Stimulated activated CD4-positive, alpha-beta T cell treated with anti-CD3 and anti-CD28 coated beads, Interleukin-2, amount 100 ng/mL, for 48 hours (primary cell): ENCODE results near the gene CTNND1.
"Not testable (repeated sequence)": the region's sequence is repeated elsewhere in the genome, so short reads cannot be mapped to it uniquely, and the experiment has no call there.

Experiments
- DNase-seq, 2 donors: peaks; one replicate each; pipeline ENCODE4 v3.0.0-alpha.2; 2020

The CTNND1 gene

DNA sequence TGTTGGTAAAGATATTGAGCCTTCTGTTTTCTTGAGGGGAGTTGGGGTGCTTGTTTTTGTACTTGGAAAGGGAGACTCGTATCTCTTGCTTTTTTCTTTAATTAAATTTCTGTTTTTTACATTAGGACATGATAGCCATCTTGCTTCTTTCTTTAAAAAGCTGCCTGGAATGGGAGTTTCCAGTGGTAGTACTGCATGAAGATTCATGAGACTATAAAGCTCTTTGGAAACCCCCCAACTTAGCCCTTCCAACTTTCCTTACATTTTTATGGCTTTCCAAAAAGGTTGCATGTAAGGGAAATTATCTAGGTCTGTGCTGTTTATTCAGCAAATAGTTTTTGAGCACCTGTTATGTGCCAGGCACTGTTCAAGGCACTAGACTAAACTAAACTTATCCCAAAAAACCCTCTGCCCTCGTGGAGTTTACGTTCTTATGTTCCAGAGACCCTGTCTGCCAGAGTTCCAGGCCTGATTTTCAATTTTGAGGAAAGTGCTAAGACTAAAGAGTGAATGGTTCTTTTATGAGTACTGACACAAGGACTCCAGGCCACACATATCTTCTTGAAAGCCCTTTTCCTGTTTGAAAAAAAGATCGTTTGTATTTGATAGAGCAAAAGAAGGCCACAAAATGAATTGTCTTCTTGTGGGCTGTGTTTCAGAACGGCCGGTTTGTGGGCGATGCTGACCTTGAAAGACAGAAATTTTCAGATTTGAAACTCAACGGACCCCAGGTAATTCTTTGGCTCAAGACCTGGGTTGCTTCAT, 31.9 kb downstream of the CTNND1 start:
- DNase-seq: no peak

DNA sequence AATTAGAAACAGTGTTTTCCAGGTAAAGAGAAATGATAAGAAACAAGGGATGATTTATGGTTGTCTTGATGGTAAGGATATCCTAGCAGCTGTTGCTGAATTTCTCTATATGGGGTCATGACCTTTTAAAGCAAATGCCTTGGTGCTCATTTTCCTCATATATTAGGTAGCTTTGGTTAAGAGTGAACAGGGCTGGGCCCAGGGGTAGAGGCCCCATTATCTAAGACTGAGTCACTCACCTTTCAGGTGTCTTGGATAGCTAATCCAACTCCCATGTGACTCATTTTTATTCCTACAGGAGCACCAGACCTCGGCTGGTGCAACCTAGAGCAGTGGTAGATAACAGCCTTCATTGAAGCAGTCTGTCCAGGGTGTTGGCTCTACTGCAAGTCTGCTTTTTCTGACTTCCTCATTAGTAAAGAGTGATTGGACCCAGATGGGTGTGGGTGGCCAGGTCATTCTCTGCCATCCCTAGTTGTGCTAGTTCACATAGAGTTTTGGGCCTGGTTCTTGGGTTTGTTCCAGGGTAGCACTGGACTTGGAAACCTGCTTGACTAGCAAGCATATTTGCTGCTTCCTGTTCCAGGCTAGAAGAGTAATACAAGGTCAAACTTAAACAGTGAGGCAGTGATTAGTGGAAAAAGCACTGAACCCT, 37.4 kb downstream of the CTNND1 start:
- no peak for DNase-seq

DNA sequence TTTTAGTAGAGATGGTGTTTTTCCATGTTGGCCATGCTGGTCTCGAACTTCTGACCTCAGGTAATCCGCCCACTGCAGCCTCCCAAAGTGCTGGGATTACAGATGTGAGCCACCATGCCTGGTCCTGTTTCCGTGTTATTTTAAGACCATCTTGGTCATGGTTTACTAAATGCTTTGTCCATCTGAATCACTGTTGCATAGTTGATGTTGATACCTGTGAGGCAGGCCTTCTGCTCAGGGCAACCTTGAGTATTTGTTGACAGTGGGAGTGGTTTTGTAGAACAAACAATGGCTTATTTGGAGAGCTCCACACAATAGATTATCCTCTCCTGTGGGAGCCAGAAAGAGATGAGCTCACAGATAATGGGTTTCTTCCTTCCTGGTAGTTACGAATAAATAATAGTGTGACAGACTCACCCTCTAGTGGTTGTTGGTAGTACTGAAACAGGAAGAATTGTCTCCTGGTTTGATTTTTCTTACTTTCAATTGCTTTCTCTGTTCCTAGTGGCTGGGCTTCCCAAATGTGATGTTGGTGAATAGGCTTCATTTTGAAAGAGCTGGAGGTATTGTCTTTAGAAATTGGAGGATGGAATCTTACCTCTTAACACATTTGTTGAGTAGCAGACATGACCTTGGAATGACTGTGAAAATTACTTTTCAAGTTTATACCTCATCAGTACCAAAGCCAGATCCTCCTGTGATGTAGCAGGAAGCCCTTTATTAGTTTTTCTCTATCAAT, 39.0 kb downstream of the CTNND1 start:
- no peak for DNase-seq

DNA sequence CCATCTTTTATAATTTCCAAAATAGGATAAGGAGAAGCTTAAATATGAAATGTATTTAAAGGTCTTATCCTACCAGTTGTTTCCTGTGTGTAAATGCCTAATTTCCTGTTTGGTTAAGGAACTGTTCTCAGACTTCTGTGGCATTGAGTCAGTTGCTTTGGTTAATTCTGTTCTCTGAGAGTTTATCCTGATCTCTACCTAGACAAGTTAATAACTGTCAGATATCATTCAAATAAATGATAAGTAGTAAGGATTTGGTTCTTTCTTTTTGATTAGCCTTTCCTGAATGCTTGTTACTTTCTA, 39.5 kb downstream of the CTNND1 start:
- DNase-seq: no peak

DNA sequence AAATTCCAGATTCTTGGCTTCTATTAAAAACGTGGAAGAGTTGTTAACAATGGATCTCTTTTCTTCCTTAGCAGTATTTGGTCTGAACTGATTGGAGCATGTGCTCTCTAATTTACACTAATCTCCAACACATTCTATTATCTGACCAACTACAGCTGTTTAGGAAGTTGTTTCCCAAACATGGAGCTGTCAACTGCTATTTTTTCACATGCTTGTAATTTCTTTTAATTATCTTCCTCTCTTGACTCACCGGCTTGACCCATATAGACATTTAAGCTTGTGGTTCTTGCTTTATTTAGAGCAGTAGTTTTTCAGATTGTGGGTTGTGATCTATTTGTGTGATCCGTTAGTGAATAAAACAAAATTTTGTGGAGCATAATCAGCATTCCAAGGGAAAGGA, 40.8 kb downstream of the CTNND1 start:
- DNase-seq: no peak

DNA sequence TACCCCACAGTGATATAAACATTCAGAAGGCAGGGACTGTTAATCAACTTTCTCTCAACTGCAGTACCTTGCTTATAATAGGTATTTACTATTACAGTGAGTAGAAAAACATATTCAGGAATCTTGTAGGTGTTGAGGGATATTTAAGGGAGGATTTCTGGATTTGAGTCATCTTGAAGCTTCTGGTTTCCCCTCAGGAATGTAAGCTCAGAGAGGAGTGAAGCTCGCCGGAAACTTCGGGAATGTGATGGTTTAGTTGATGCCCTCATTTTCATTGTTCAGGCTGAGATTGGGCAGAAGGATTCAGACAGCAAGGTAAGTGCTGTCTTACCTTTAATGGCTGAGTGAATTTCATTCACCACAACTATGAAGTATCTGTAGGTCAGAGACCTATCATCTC, 42.9 kb downstream of the CTNND1 start:
- DNase-seq: no peak

DNA sequence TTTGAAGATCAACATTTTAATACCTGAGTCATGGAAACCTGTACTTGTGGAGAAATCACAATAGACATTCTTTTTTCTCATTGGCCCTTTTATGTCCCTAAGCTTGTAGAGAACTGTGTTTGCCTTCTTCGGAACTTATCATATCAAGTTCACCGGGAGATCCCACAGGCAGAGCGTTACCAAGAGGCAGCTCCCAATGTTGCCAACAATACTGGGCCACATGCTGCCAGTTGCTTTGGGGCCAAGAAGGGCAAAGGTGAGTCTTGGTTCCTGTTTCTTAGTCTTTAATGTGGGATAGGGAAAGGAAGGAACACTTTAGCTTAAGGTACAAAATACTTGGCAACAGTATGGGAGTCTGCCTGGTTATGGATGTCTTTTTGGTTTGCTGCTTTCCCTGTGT, 44.2 kb downstream of the CTNND1 start:
- DNase-seq: no peak

DNA sequence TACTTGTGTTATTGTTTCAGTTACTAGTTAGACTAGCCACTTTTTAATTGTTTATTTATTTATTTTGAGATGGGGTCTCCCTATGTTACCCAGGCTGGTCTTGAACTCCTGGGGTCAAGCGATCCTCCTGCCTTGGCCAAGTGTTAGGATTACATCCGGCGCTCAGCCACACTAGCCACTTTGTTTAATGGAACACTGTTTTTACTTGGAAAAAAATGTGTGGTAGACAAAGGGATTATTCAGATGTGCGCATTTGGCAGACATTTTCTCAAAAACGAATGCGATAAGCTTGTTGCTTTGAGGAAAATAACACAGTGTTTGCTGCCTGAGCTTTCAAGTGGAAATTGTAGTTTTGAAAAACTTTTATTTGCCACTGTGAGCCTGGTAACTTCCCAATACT, 51.0 kb downstream of the CTNND1 start:
- no peak for DNase-seq

DNA sequence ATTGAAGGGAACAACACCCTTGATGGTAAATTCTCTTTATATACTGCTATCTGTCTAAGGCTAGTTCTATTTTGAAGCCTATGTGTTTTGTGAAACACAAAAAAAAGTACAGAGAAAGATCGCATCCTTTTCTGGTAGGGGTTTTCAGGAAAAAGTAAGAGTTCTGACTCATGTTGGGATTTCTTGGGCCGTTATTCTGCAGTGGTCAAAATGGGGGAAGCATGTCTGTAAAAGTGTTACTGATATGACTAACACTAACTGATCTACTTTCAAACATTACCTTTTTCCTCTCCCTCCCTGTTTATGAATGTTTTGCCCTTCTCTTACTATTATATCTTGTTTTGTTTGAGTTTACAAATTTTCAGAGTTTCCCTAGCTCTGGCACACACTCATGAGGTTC, 53.9 kb downstream of the CTNND1 start:
- DNase-seq: no peak

DNA sequence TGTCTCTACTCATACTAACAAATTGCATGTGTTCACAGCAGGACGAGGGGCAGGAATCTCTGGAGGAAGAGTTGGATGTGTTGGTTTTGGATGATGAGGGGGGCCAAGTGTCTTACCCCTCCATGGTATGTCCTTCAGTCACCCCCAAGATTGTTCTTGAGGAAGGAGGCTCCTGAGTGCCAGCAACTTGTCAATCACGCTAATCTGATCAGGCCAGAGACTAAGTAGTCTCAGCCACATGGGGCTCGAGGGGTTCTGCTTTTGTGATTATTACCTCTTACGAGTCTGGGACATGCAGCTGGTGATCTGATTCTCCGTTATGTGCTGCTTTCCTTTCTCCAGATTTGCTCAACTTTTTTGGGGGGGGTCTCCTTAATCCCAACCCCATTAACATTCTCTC, 54.3 kb downstream of the CTNND1 start:
- DNase-seq: no peak

DNA sequence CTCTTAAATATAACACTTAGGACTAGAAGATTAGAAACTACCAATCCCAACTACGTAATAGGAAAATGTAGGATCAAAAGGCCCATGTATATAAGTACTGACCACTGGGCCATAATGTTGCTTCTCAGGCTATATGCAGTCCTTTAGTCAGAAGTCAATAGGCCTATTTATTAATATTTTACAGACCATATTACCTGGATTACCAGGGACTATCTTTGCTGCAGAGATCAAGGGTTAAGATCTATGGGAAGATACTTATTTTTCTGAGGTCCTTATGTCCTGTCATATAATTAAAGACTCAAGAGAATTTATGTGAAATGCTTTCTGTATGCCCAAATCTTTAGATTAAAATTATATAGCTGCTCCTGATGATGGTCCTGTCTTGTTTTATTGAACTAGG, 57.2 kb downstream of the CTNND1 start:
- no peak for DNase-seq

DNA sequence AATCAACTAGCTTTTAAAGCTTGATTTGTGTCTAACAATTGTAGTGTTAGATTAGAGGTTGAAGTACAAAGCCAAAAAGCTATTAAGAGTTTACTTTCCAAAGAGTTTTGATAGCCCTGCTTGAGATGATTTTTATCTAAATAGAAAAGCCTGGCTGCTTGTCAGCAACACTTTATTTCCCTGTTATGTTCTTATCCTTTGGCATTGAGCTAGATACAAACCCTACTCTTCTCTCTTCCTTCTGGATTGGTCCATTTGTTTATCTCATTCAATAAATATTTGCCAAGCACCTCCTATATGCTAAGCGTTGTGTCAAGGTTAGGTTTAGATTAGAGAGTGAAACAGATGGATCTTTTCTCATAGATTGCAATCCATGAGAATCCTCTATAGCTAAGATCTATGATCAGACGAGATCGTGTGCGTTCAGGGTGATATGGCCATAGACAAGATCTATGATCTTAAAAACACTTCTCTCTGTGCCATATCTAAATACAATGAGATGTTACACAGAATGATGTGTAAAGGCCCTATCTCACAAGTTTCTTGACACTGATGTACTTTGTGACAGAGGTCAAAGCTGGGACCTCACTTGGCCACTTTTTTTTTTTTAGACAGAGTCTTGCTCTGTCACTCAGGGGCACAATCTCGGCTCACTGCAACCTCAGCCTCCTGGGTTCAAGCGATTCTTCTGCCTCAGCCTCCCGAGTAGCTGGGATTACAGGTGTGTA, 57.8 kb downstream of the CTNND1 start:
- DNase-seq: no peak

DNA sequence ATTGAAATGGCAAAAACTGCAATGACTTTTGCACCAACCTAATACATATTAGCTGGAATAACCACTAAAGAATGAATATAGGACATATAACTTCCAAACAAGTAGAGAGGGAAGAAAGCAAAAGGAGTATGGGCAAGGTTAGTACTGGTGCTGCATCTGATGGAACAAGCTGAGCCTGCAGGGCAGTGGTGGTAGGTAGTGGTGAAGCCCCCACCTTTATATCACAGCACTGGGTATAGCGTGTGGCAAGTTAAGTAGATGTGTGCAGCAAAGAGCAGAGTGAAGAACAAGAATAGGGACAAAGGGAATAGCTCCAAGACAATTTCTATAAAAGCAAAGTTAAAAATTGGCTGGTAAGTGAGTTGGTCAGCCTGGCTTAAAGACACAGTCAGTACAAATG, 62.3 kb downstream of the CTNND1 start:
- DNase-seq: no peak

DNA sequence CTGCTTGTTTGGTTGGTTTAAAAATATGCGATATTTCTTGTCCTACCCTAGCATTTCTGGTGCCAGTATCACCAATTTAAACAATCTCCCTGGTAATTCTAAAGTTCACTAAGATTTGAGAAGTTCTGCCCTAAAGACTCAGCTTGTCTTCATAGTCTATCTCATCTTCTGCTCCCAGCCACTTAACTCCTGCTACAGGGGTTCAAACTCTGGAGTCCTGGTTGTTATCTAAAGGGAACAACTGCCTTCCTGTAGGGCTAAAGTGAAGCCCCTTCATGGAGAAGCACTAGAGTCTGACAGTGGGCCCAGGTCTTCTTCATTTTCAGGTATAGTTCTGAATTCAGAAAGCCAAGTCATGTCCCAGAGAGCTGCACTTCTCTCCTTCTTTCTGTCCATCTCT, 73.2 kb downstream of the CTNND1 start:
- no peak for DNase-seq

DNA sequence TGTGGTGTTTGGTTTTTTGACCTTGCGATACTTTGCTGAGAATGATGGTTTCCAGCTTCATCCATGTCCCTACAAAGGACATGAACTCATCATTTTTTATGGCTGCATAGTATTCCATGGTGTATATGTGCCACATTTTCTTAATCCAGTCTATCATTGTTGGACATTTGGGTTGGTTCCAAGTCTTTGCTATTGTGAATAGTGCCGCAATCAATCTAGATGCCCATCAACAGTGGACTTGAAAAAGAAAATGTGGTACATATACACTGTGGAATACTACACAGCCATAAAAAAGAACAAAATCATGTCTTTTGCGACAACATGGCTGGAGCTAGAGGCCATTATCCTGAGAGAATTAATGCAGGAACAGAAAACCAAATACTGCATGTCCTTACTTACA, 77.0 kb downstream of the CTNND1 start:
- DNase-seq: not testable (repeated sequence)

DNA sequence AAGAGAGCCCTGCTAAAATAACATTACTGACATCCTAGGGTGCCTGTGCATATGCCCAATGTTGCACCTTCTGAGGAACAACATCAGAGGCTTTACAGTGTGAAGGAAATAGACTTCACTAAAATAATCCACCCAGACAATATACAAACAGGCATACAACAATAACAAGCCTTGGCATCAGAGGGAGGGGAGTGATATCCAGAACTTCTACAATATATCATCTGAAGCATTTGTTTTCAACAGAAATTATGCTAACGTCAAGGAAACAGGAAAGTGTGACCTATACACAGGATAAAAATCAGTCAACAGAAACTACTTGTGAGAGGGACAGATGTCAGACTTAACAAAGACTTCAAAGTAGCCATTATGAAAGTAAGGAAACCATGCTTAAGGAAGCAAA, 81.3 kb downstream of the CTNND1 start:
- DNase-seq: no peak

DNA sequence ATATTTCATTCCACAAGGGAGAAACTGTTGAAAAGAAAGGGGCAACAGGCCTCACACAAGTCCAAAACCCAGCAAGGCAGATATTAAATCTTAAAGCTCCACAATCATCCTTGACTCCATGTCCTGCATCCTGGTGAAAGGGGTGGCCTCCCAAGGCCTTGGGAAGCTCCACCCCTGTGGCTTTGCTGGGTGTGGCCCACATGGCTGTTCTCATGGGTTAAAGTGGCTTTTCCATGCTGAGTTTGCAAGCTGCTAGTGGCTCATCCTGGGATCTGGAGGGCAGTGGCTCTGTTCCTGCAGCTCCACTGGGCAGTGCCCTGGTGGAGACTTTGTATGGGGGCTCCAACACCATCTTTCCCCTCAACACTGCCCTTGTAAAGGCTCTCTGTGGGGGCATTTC, 106.4 kb downstream of the CTNND1 start:
- no peak for DNase-seq

DNA sequence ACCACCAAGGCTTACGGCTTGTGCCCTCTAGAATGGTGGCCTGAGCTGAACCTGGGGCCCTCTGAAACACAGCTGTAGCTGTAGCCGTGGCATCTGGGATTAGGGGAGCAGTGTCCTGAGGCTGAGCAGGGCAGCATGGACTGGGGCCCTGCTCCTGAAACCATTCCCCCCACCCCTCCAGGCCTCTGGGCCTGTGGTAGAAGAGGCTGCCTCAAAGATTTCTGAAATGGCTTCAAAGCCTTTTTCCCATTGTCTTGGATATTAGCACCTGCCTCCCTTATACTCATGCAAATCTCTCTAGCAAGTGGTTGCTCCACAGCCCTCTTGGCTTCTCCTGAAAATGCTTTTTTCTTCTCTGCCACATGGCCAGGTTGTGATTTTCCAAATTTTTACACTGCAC, 106.9 kb downstream of the CTNND1 start:
- DNase-seq: no peak
